22Rv1 (cell line): ENCODE results near the gene DPYSL5.
"Not testable (repeated sequence)": the region's sequence is repeated elsewhere in the genome, so short reads cannot be mapped to it uniquely, and the experiment has no call there.

Experiments
- CTCF ChIP-seq: fragments of 450-650 bp; IDR thresholded peaks from 2 replicates; pipeline ENCODE4 v1.5.1; 2017; ENCODE audit warnings: mild to moderate bottlenecking
- ZFX ChIP-seq: fragments of 450-650 bp; IDR thresholded peaks from 2 replicates; pipeline ENCODE4 v1.6.1; 2017; ENCODE audit warnings: antibody characterized with exemption, borderline replicate concordance

- not testable (repeated sequence) for TF ChIP-seq CTCF, ZFX
Measured at GRCh38 chr2:26923189-26923466, 75.2 kb downstream of the DPYSL5 start.
